ENCODE measurements around the gene COBL.

The COBL gene

GRCh38 chr7:51249187-51249945, 67.2 kb downstream of the COBL start:
- no peak for DNase-seq

- peak; percentile 9 for DNase-seq
These were observed 70.1 kb downstream of the COBL start for GRCh38 chr7:51246258-51247245.

GRCh38 chr7:51244885-51245284, 71.7 kb downstream of the COBL start:
- DNase-seq = no peak

GRCh38 chr7:51244053-51244452, 72.6 kb downstream of the COBL start:
- DNase-seq = no peak

- DNase-seq = no peak
These were observed 73.0 kb downstream of the COBL start for GRCh38 chr7:51243631-51244030.

GRCh38 chr7:51242881-51243518, 73.6 kb downstream of the COBL start:
- no peak for DNase-seq

GRCh38 chr7:51242007-51242691, 74.5 kb downstream of the COBL start:
- DNase-seq = no peak

GRCh38 chr7:51240868-51241267, 75.7 kb downstream of the COBL start:
- no peak for DNase-seq

GRCh38 chr7:51239691-51240090, 76.9 kb downstream of the COBL start:
- no peak for DNase-seq

- DNase-seq = no peak
These were observed 77.6 kb downstream of the COBL start for GRCh38 chr7:51238981-51239495.

GRCh38 chr7:51237446-51238133, 79.0 kb downstream of the COBL start:
- DNase-seq = no peak

- no peak for DNase-seq
These were observed 80.0 kb downstream of the COBL start for GRCh38 chr7:51236470-51237132.

GRCh38 chr7:51235593-51236313, 80.9 kb downstream of the COBL start:
- no peak for DNase-seq

GRCh38 chr7:51234609-51235308, 81.8 kb downstream of the COBL start:
- DNase-seq = no peak

- no peak for DNase-seq
These were observed 82.5 kb downstream of the COBL start for GRCh38 chr7:51234139-51234538.

GRCh38 chr7:51233374-51233773, 83.2 kb downstream of the COBL start:
- DNase-seq = no peak

GRCh38 chr7:51230723-51231122, 85.9 kb downstream of the COBL start:
- DNase-seq = no peak

- no peak for DNase-seq
These were observed 86.3 kb downstream of the COBL start for GRCh38 chr7:51230324-51230625.

GRCh38 chr7:51229620-51230323, 86.8 kb downstream of the COBL start:
- no peak for DNase-seq

All from NCI-H2029 treated with DMSO at 0.1 percent for 48 hours (cell line).